ENCODE results near the gene SNAP29. TPM values are rescaled to one million over a fixed set of nuclear protein-coding genes. Genes with fewer than 3 reads are reported as not detected.
"Not testable (repeated sequence)": the region's sequence is repeated elsewhere in the genome, so short reads cannot be mapped to it uniquely, and the experiment has no call there.

Gene SNAP29
- total RNA-seq, 1 experiment from 2014 or later: 5.4 TPM

- DNase-seq (ENCODE audit: low read depth): no peak
Measured at GRCh38 chr22:20866736-20867135, 7.9 kb downstream of the SNAP29 start.

GRCh38 chr22:20867179-20868024 lies 8.6 kb downstream of the SNAP29 start:
- no peak for DNase-seq (ENCODE audit: low read depth)

- DNase-seq (ENCODE audit: low read depth): no peak
Measured at GRCh38 chr22:20868025-20868962, 9.5 kb downstream of the SNAP29 start.

GRCh38 chr22:20869234-20869633 lies 10.4 kb downstream of the SNAP29 start:
- DNase-seq (ENCODE audit: low read depth): no peak

GRCh38 chr22:20873214-20873613 lies 14.4 kb downstream of the SNAP29 start:
- DNase-seq (ENCODE audit: low read depth): no peak

GRCh38 chr22:20875296-20875695 lies 16.5 kb downstream of the SNAP29 start:
- no peak for DNase-seq (ENCODE audit: low read depth)

- no peak for DNase-seq (ENCODE audit: low read depth)
Measured at GRCh38 chr22:20877715-20878114, 18.9 kb downstream of the SNAP29 start.

GRCh38 chr22:20881231-20881630 lies 22.4 kb downstream of the SNAP29 start:
- DNase-seq (ENCODE audit: low read depth): no peak

GRCh38 chr22:20881869-20882815 lies 23.3 kb downstream of the SNAP29 start:
- DNase-seq (ENCODE audit: low read depth): no peak

- DNase-seq (ENCODE audit: low read depth): no peak
Measured at GRCh38 chr22:20882855-20883254, 24.0 kb downstream of the SNAP29 start.

GRCh38 chr22:20884454-20884853 lies 25.6 kb downstream of the SNAP29 start:
- no peak for DNase-seq (ENCODE audit: low read depth)

GRCh38 chr22:20885017-20885556 lies 26.3 kb downstream of the SNAP29 start:
- DNase-seq (ENCODE audit: low read depth): no peak

- DNase-seq (ENCODE audit: low read depth): peak; percentile 77
Measured at GRCh38 chr22:20885557-20886323, 26.9 kb downstream of the SNAP29 start.

GRCh38 chr22:20887375-20887774 lies 28.6 kb downstream of the SNAP29 start:
- peak; percentile 12 for DNase-seq (ENCODE audit: low read depth)

GRCh38 chr22:20889025-20889704 lies 30.4 kb downstream of the SNAP29 start:
- DNase-seq (ENCODE audit: low read depth): no peak

GRCh38 chr22:20889904-20890540 lies 31.2 kb downstream of the SNAP29 start:
- DNase-seq (ENCODE audit: low read depth): no peak

GRCh38 chr22:20890975-20891374 lies 32.2 kb downstream of the SNAP29 start:
- DNase-seq (ENCODE audit: low read depth): no peak

- not testable (repeated sequence) for DNase-seq (ENCODE audit: low read depth)
Measured at GRCh38 chr22:20897737-20898136, 38.9 kb downstream of the SNAP29 start.

GRCh38 chr22:20899827-20900423 lies 41.1 kb downstream of the SNAP29 start:
- no peak for DNase-seq (ENCODE audit: low read depth)
